ENCODE data around the gene CADPS2.

- TF ChIP-seq CTCF (IDR thresholded peaks at IDR 0.05) (no peak), EZH2 (IDR thresholded peaks at IDR 0.05; ENCODE audit: borderline replicate concordance, insufficient read depth, low read depth, low read length, poor library complexity, severe bottlenecking) (no peak)
Measured at GRCh38 chr7:122827763-122828162, 58.5 kb downstream of the CADPS2 start.
